MM.1S (cell line): ENCODE results near the gene KRTAP2-3.
"Not testable (repeated sequence)": the region's sequence is repeated elsewhere in the genome, so short reads cannot be mapped to it uniquely, and the experiment has no call there.

Experiments used
- DNase-seq: peaks from one replicate; pipeline ENCODE4 v3.0.0-alpha.2; 2015
- H2AFZ ChIP-seq: fragments of 300-600 bp; sonication (generic); 2 replicates; pipeline ENCODE4 v1.6.0; 2016; ENCODE audit warnings: antibody characterized with exemption, low read length
- H3F3A ChIP-seq: fragments of 300-600 bp; sonication (generic); 2 replicates; pipeline ENCODE4 v1.6.1; 2016; ENCODE audit warnings: mild to moderate bottlenecking, antibody characterized with exemption, low read length, moderate library complexity, mixed read lengths; ENCODE audit not compliant: insufficient read depth
- H3K27ac ChIP-seq: fragments of 300-600 bp; sonication (generic); 2 replicates; pipeline ENCODE4 v1.5.1; 2016; ENCODE audit warnings: mild to moderate bottlenecking, low read length
- H3K27me3 ChIP-seq: fragments of 300-600 bp; sonication (generic); replicated peaks from 2 replicates; pipeline ENCODE4 v1.6.0; 2016; ENCODE audit warnings: low read length; ENCODE audit not compliant: insufficient read depth
- H3K36me3 ChIP-seq: fragments of 300-600 bp; sonication (generic); replicated peaks from 2 replicates; pipeline ENCODE4 v1.6.1; 2016; ENCODE audit warnings: mild to moderate bottlenecking, low read length, mixed read lengths; ENCODE audit not compliant: insufficient read depth
- H3K4me1 ChIP-seq: fragments of 300-600 bp; sonication (generic); 2 replicates; pipeline ENCODE4 v1.6.1; 2016; ENCODE audit warnings: low read length, mixed read lengths
- H3K4me2 ChIP-seq: fragments of 300-600 bp; sonication (generic); 2 replicates; pipeline ENCODE4 v1.6.0; 2016; ENCODE audit warnings: low read depth, low read length
- H3K4me3 ChIP-seq: fragments of 300-600 bp; sonication (generic); 2 replicates; pipeline ENCODE4 v1.5.1; 2016; ENCODE audit warnings: low read length, mixed read lengths
- H3K79me2 ChIP-seq: fragments of 300-600 bp; sonication (generic); 2 replicates; pipeline ENCODE4 v1.6.1; 2016; ENCODE audit warnings: mixed run types, low read length, mixed read lengths
- H3K9ac ChIP-seq: fragments of 300-600 bp; sonication (generic); 2 replicates; pipeline ENCODE4 v1.6.1; 2016; ENCODE audit warnings: low read length, mixed read lengths
- H3K9me2 ChIP-seq: fragments of 300-600 bp; sonication (generic); replicated peaks from 2 replicates; pipeline ENCODE4 v1.6.1; 2016; ENCODE audit warnings: mild to moderate bottlenecking, low read length, mixed read lengths; ENCODE audit not compliant: insufficient read depth
- H3K9me3 ChIP-seq: fragments of 300-600 bp; sonication (generic); replicated peaks from 2 replicates; pipeline ENCODE4 v1.6.1; 2016; ENCODE audit warnings: mild to moderate bottlenecking, low read length, mixed read lengths; ENCODE audit not compliant: insufficient read depth
- H4K20me1 ChIP-seq: fragments of 300-600 bp; sonication (generic); 2 replicates; pipeline ENCODE4 v1.6.1; 2016; ENCODE audit warnings: mild to moderate bottlenecking, low read length, moderate library complexity, mixed read lengths; ENCODE audit not compliant: insufficient read depth
- CTCF ChIP-seq: fragments of 300-600 bp; sonication (generic); IDR thresholded peaks from 2 replicates; pipeline ENCODE4 v1.5.1; 2016; ENCODE audit warnings: antibody characterized with exemption, low read length, mixed read lengths
- EZH2 ChIP-seq: fragments of 300-600 bp; sonication (generic); optimal IDR thresholded peaks from 2 replicates; pipeline ENCODE3; 2017; ENCODE audit warnings: low read depth, mild to moderate bottlenecking, antibody characterized with exemption, low read length, mixed read lengths
- EZH2phosphoT487 ChIP-seq: fragments of 300-600 bp; sonication (generic); IDR thresholded peaks from 2 replicates; pipeline ENCODE4 v1.6.1; 2018; ENCODE audit warnings: antibody characterized with exemption, low read length

KRTAP2-3 gene

DNA sequence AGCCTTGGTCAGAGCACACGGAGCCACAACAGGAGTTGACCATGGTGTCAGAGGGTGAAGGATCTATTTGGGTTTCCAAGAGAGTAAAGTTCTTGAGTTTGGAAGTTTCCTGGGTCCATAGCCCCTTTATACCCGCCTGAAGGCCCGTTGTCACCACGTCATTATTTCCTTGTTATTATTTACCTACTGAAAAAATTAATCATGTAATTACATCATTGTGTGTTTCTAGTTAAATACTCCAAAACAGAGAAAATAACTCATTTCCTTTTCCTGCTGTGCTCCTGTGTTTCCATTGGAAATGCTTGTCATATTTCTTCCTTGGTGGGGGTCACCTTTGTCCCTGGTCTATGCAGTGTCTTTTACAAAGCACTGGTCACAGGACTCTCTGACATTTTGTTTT is 38.1 kb upstream of the KRTAP2-3 start, which contains the start of gene KRTAP4-8:
Gene KRTAP4-8 (minus strand): TSS at position 101 of the 400 bp plus-strand sequence. CDS start 58 bp downstream, at position 43.
- no peak within 1 kb of the TSS for H3K9ac ChIP-seq
- no peak for DNase-seq

GRCh38 chr17:41096055-41096454 is 36.1 kb upstream of the KRTAP2-3 start:
- Histone ChIP-seq H3K27me3 (no peaks in the 10 kb centered on the region), H3K4me3 (no peak overlapping the region), H2AFZ (no peak overlapping the region), H3K4me1 (no peaks in the 10 kb centered on the region), H3K27ac (no peak overlapping the region), H3K36me3 (no peaks in the 10 kb centered on the region), H3K79me2 (no peaks in the 10 kb centered on the region), H3K9ac (no peak overlapping the region), H3F3A (no peaks in the 10 kb centered on the region), H4K20me1 (no peaks in the 10 kb centered on the region), H3K4me2 (no peak overlapping the region), H3K9me2 (no peaks in the 10 kb centered on the region), H3K9me3 (no peaks in the 10 kb centered on the region)
- TF ChIP-seq EZH2 (no peak), EZH2phosphoT487 (no peak)
- no peak for DNase-seq

More for the DNA sequence above, 38.1 kb upstream of the KRTAP2-3 start, which contains the start of gene KRTAP4-8:
- H3K4me1 ChIP-seq: no peaks in the 10 kb centered on the region
- no peak within 1 kb of the TSS for H3K4me2 ChIP-seq
- H3K9me2 ChIP-seq: no peaks in the 10 kb centered on the region
- H3K36me3 ChIP-seq: no peaks in the 10 kb centered on the region
- H3F3A ChIP-seq: no peaks in the 10 kb centered on the region
- no peak within 1 kb of the TSS for H3K4me3 ChIP-seq
- H3K9me3 ChIP-seq: no peaks in the 10 kb centered on the region
- no peak within 1 kb of the TSS for H2AFZ ChIP-seq
- no peaks in the 10 kb centered on the region for H4K20me1 ChIP-seq
- no peaks in the 10 kb centered on the region for H3K27me3 ChIP-seq
- no peak for TF ChIP-seq EZH2phosphoT487
- TF ChIP-seq EZH2: no peak
- TF ChIP-seq CTCF: no peak
- no peak within 1 kb of the TSS for H3K27ac ChIP-seq
- no peaks in the 10 kb centered on the region for H3K79me2 ChIP-seq

GRCh38 chr17:41088760-41089352 is 28.9 kb upstream of the KRTAP2-3 start:
- not testable (repeated sequence) for H3K79me2 ChIP-seq, H3K4me2 ChIP-seq

DNA sequence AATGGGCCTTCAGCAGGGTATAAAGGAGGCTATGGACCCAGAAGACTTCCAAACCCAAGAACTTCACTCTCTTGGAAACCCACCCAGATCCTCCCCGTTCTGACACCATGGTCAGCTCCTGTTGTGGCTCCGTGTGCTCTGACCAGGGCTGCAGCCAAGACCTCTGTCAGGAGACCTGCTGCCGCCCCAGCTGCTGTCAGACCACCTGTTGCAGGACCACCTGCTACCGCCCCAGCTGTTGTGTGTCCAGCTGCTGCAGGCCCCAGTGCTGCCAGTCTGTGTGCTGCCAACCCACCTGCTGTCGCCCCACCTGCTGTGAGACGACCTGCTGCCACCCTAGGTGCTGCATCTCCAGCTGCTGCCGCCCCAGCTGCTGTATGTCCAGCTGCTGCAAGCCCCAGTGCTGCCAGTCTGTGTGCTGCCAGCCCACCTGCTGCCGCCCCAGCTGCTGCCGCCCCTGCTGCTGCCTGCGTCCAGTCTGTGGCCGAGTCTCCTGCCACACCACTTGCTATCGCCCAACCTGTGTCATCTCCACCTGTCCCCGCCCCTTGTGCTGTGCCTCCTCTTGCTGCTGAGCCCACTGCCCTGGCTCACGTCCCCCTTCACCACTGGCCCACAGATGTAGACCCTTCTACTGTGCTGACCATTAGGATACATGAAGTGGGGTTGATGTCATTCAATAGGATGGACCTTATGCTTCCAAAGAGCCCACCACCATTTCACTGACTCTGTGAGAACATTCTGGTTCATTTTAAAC is 24.4 kb upstream of the KRTAP2-3 start, which contains the start of gene KRTAP4-7:
Gene KRTAP4-7 (plus strand): TSS at position 51 of the 757 bp plus-strand sequence. CDS start 57 bp downstream, at position 108.
- not testable (repeated sequence) for H3K79me2 ChIP-seq, H3K9me3 ChIP-seq, H3K36me3 ChIP-seq, H2AFZ ChIP-seq, DNase-seq, H4K20me1 ChIP-seq, H3K9me2 ChIP-seq, H3F3A ChIP-seq, H3K9ac ChIP-seq, H3K4me3 ChIP-seq, H3K4me1 ChIP-seq, H3K27ac ChIP-seq, H3K4me2 ChIP-seq, H3K27me3 ChIP-seq

More at GRCh38 chr17:41088760-41089352, 28.9 kb upstream of the KRTAP2-3 start:
- not testable (repeated sequence) for H3K27ac ChIP-seq, H3K4me3 ChIP-seq, DNase-seq, H2AFZ ChIP-seq, H3F3A ChIP-seq, H3K9me3 ChIP-seq, H3K9ac ChIP-seq, H3K36me3 ChIP-seq, H3K4me1 ChIP-seq, H3K9me2 ChIP-seq, H3K27me3 ChIP-seq, H4K20me1 ChIP-seq

DNA sequence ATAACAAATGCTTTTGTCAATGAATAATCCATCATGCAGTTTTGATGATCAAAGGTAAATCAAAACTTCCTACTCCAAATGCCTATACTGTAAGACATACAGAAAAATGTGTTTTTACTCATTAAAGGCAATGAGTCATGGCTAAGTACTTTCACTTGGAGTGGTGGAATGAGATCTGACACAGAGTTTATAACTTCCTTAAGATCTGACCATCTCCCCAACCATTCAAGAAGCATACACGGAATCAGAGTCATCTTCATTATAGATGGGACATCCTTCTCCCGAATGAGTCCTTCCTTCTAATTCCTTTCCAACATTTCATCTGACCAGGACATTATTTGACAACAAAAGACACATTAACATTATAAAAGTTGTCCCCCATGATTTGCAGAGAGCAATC is 23.5 kb upstream of the KRTAP2-3 start:
- not testable (repeated sequence) for H3K4me1 ChIP-seq

More for the DNA sequence above, 23.5 kb upstream of the KRTAP2-3 start:
- H3K36me3 ChIP-seq, H3F3A ChIP-seq, H3K79me2 ChIP-seq, H3K4me2 ChIP-seq, H3K27me3 ChIP-seq, H3K4me3 ChIP-seq, H3K9me3 ChIP-seq, H4K20me1 ChIP-seq, H3K9ac ChIP-seq, DNase-seq, H3K27ac ChIP-seq, H3K9me2 ChIP-seq, H2AFZ ChIP-seq: not testable (repeated sequence)
